ENCODE measurements around the gene ETV6.

ETV6 gene

DNA sequence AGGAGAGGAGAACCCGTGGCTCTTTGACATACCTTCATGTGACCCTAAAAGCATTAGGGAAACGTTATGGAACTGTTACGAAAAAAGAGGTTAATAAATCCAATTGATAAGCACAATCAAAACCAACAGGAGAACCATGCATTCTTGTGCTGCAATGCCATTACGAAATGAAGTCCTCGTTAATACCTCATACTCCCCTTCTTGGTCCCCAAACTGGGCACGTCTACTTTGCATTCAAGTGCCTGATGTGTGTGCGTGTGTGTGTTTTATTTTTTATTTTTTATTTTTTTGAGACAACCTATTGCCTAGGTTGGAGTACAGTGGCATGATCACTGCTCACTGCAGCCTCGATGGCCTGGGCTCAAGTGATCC lies 150.0 kb downstream of the ETV6 start:
- DNase-seq (ENCODE audit: low read depth in 2 of 2) = no peak

DNA sequence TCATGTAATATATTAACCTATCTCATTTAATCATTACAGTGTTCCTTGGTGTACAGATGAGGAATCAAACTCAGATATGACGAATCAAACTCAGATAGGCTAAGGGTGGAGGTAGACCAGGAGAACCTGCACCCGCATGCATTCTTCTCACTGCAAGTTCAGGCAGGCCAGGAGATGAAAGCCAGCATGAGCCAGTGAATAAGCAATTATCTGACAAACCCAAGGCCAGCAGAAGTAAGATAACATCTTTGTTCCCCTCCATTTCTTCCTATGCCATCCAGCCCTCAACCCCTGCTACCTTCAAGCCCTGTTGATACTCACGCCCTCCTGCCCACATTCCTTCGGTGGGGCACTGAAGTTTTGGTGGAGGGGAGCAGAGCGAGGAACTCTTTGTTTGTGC lies 152.2 kb downstream of the ETV6 start:
- no peak for DNase-seq (ENCODE audit: low read depth in 2 of 2)

DNA sequence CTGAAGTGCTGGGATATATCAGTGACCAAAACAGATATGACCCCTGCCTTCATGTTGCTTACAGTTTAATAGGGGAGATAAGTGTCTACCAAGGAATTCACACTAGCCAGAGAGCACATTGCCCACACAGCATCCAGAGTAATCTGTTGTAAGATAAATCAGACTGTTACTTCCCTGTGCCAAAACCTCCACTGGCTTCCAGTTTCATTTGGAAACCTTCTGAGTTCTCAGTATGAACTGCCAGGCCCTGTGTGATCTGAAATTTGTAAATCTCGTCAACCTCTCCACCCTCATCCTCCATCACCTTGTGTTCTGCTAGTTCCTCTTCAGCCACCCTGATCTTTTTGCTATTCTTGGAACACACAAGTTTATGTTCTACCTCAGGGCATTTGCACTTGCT lies 154.7 kb downstream of the ETV6 start:
- DNase-seq (ENCODE audit: low read depth in 2 of 2) = no peak

GRCh38 chr12:11805043-11805442 lies 155.6 kb downstream of the ETV6 start:
- no peak for DNase-seq (ENCODE audit: low read depth in 2 of 2)

DNA sequence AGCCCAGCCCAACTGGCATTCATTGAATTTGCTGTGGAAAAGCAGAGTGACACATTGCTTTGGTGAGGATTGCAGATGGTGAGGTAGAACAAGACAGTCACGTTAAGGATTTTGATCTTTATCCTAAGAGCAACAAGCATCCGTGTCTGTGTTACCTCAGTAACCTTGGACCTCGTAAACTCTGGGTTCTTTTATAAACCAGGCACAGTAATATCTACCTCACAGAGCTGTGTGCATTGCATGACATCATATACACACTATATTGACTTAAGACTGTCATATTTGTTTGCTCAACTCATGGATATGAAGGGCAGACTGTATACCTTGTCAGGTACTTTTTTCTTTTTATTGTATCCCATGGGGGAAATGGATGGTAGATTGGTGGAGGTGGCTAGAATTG lies 156.2 kb downstream of the ETV6 start:
- no peak for DNase-seq (ENCODE audit: low read depth in 2 of 2)

DNA sequence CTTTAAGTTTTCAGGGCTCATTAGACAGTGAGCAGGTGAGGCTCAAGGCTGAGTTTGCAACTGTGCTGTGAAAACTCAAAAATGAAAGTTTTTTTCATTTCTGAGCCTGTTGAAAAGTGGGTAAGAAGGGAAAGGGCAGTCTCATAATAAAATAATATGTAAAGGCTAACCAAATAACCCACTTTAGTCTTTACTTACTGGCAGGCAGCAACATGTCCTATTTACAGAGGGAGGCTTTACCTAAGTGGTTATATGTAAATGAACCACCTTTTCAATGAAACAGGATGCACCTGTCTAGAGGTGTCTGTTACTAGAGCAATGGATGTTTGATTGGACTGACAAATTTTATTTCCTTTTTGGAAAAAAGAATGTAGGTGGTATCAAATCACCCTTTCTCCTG lies 158.0 kb downstream of the ETV6 start:
- DNase-seq (ENCODE audit: low read depth in 2 of 2) = no peak

DNA sequence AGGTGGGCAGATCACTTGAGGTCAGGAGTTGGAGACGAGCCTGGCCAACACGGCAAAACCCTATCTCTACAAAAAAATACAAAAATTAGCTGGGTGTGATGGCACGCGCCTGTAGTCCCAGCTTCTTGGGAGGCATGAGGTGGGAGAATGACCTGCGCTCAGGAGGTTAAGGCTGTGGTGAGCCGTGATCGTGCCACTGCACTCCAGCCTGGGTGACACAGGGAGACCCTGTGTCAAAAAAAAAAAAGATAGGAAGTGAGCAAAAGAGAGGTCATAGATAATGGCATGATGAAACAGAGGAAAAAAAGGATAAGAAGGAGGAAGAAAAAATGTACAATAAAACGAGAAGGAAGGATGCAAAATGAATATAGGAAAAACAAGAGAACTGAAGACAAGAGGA lies 159.5 kb downstream of the ETV6 start:
- DNase-seq (ENCODE audit: low read depth in 2 of 2) = no peak

- no peak for DNase-seq (ENCODE audit: low read depth in 2 of 2)
These were observed 160.7 kb downstream of the ETV6 start for GRCh38 chr12:11810206-11810545.

- DNase-seq (ENCODE audit: low read depth in 2 of 2) = no peak
These were observed 161.5 kb downstream of the ETV6 start for GRCh38 chr12:11811008-11811407.

DNA sequence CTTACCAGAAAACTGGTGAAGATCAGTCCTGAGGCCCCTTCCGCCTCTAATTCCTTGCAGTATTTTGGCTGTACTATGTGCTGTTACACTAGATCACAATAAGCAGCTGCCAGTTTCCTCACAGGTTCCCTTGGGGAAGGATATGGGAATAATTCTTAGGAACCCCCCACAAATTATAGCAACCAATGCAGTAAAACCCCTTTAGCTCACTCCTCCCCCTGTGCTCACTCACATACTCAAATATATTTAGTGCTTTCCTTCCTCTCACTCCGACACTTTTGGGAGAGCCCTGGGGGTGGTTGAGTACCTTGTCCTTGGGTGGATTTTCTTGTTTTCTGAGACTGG lies 162.7 kb downstream of the ETV6 start:
- DNase-seq (ENCODE audit: low read depth in 2 of 2) = no peak

GRCh38 chr12:11812586-11813437 lies 163.3 kb downstream of the ETV6 start:
- no peak for DNase-seq (ENCODE audit: low read depth in 2 of 2)

DNA sequence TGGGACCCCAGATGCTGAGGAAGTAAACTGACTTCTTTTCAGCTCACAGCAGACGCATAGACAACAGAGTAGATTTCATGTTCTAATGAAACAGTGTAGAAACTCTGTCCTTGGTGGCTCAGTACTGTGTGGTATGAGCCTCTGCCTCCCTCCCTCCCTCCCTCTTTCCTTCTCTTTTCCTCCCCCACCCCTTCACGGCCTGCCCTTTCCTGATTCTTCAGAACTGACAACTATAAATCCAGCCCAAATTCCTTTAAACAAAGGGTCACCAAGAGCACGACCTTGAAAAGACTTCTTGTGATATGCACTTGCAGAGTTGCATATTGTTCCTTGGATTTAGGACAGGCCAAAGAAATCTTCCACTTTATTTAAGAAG lies 164.0 kb downstream of the ETV6 start:
- no peak for DNase-seq (ENCODE audit: low read depth in 2 of 2)

- DNase-seq (ENCODE audit: low read depth in 2 of 2) = no peak
These were observed 164.9 kb downstream of the ETV6 start for GRCh38 chr12:11814374-11814773.

DNA sequence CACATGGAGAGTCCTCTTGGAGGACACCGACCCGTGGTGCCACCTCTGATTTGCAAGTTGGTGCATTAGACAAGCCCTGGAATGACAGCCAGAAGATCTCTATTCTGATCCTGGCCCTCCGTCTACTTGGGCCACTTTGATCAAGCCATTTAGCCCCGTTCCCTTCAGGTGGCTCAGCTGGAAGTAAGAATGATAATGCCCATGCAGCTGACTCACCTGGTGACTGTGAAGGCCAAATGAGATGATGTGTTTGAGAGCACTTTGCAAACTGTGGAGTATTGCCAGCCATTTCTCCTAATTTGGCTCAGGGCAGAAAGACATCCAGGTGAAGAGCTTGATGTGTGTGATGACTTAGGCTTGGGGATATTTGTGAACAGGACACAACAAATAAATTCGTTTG lies 165.9 kb downstream of the ETV6 start:
- no peak for DNase-seq (ENCODE audit: low read depth in 2 of 2)

- DNase-seq (ENCODE audit: low read depth in 2 of 2) = no peak
These were observed 170.2 kb downstream of the ETV6 start for GRCh38 chr12:11819643-11820042.

DNA sequence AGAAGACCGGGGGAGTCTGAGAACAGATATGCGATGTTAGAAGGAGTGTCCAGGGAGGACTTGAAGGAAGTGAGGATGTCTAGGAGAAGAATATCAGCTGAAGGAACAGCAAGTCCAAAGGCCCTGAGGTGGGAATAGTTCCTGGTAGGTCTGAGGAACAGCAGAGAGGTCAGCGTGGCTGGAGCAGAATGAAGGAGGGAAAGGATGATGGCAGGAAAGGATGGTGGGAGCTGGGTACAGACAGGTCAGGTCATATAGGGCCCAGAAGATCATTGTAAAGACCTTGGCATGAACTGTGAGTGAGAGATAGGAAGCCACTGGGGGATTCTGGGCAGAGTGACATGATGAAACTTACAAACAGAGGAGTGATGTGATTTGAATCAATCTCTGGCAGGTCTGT lies 171.0 kb downstream of the ETV6 start:
- DNase-seq (ENCODE audit: low read depth in 2 of 2) = no peak

DNA sequence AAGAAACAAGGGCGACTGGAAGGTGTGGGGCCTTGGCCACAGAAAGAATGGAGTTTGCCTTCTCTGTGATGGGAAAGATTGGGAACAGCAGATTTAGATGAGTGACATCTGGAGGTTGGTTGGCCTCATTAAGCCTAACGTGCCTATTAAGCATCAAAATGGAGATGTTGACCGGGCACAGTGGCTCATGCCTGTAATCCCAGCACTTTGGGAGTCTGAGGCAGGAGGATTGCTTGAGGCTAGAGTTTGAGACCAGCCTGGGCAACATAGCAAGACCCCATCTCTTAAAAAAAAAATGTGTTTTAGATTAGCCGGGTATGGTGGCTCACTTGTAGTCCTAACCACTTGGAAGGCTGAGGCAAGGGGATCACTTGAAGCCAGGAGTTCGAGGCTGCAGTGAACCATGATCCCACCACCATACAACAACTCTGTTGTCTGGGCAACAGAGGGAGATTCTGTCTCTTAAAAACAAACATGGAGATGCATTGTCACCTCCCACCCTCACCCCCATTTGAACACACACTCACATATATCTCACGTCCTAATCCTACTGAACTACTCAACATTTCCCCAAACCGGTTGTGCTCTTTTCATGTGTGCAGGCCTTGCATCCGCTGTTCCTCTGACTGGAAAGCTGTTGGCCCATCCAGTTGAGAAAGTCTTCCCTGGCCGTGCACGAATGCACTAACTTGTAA lies 172.1 kb downstream of the ETV6 start:
- no peak for DNase-seq (ENCODE audit: low read depth in 2 of 2)

DNA sequence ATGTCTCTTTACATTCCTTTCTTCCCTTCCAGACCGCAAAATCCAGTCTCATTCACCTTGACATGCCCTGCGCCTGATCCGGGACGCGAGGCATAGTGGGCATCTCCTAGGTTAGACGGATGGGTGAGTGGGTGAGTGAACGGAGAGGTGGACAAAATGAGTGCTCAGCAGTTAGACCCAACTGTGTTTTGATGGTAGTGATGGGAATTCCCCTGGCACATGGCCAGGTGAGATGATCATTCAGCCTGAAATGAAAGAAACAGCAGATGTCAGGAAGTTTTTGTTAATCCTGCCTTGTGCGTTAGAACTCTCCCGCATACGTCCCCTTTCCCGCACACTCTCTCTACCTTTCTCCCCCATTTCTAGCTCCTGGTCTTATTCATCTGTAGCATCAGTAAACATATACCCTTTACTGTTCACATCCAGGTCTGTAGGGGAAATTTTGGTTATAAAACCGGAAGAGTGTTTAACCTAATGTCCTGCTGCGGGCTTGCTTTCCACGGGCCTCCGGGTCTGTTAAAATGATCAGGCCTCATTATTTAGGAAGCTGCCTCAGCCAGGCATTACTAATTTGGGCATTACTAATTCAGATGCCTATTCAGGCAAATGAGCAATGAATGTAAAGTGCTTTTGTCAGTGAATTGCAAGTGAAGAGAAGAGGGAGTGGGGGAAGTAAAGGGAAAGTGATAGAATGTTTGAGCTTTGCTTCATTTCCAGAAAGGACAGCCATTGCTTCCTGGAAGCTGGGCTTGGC lies 172.8 kb downstream of the ETV6 start:
- no peak for DNase-seq (ENCODE audit: low read depth in 2 of 2)

DNA sequence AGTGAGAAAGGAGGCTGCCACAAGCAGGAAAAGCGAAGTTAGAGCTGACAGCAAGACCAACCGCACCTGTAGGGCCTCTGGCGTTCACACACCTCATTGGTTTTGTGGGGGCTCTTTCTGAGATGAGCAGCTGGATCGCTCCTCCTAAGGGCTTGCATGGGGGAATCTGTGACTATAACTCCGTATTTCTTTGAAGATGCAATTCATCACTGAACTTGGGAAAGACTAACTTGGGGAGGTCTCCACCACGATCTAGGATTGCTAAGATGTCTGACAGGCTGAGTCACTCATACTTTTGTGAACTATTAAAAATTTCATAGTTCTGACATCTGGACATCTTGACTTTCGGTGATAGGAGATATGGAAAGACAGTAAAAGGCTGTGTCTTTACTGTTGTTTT lies 173.6 kb downstream of the ETV6 start:
- DNase-seq (ENCODE audit: low read depth in 2 of 2) = no peak

- no peak for DNase-seq (ENCODE audit: low read depth in 2 of 2)
These were observed 174.1 kb downstream of the ETV6 start for GRCh38 chr12:11823593-11823992.

GRCh38 chr12:11824069-11824468 lies 174.6 kb downstream of the ETV6 start:
- no peak for DNase-seq (ENCODE audit: low read depth in 2 of 2)

DNA sequence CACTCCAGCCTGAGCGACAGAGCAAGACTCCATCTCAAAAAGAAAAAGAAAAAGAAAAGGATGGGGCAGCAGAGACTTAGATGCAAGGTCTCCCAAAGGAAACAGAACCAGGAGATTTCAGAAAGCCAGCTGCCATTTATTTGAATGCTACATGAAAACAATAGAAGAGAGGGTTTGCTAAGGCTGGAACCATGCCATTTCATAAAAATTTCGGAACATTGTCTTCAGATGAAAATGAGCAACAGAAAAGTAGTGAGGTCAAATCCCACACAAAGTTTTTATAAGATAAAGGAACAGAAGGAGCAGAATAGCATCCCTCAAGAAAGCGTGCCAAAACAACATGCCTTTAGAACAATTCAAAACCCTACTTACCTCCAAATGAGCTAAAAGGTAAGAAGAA lies 175.3 kb downstream of the ETV6 start:
- DNase-seq (ENCODE audit: low read depth in 2 of 2) = no peak

GRCh38 chr12:11825278-11825677 lies 175.8 kb downstream of the ETV6 start:
- no peak for DNase-seq (ENCODE audit: low read depth in 2 of 2)
